ENCODE data around the gene KDM1A. TPM values are rescaled to one million over a fixed set of nuclear protein-coding genes. Genes with fewer than 3 reads are reported as not detected.

Gene KDM1A
- total and polyA plus RNA-seq, 9 of the 15 experiments (the other 6 are each of a cell fraction or from before 2014, with no cell fraction given) = 59.2 to 181 (median 168) TPM

- no peak for TF ChIP-seq NR0B1 (IDR thresholded peaks at IDR 0.05; ENCODE audit: partially characterized antibody)
- no peak for TF ChIP-seq IFI16 (CRISPR knock-in tag; IDR thresholded peaks at IDR 0.05)
Measured at GRCh38 chr1:23069675-23070074, 50.4 kb downstream of the KDM1A start (continued).

GRCh38 chr1:23074012-23074411, 54.7 kb downstream of the KDM1A start:
- no peak for FAIRE-seq
- intact Hi-C loops (cut with micrococcal nuclease) (no loop called here), in situ Hi-C loops (cut with MboI) (no loop called here)
- no peaks in the 10 kb centered on the region for H4K20me1 ChIP-seq (replicated peaks; ENCODE audit: control insufficient read depth, insufficient read depth, low read length)
- no peak overlapping the region for H3K4me2 ChIP-seq (ENCODE audit: insufficient read depth, low read length)
- no peak overlapping the region for H3K4me3 ChIP-seq
- ChIA-PET POLR2A (no interaction called here), CTCF (ENCODE audit: low intra/inter-chr PET ratio) (no interaction called here)
- H3K27ac ChIP-seq (ENCODE audit: extremely low read depth, low read depth, low read length) = no peak overlapping the region
- H3K27me3 ChIP-seq (ENCODE audit: control insufficient read depth in 2 of 2, insufficient read depth in 2 of 2, low read length in 2 of 2) = no peaks in the 10 kb centered on the region
- no peak overlapping the region for H3K9ac ChIP-seq (ENCODE audit: insufficient read depth in 1 of 2, low read depth in 2 of 2, low read length in 2 of 2)
- no peaks in the 10 kb centered on the region for H3K79me2 ChIP-seq (ENCODE audit: control insufficient read depth, insufficient read depth, low read length)
- peaks cover 83% of the 10 kb centered on the region for H3K36me3 ChIP-seq (ENCODE audit: control insufficient read depth, insufficient read depth, low read length)
- no peak for ATAC-seq
- DNase-seq (ENCODE audit: extremely low read depth in 1 of 4, low spot score in 3 of 4) = no peak
- no peaks in the 10 kb centered on the region for H3K9me3 ChIP-seq (replicated peaks; ENCODE audit: control insufficient read depth, insufficient read depth, low read depth, low read length)
- no peaks in the 10 kb centered on the region for H3K9me1 ChIP-seq (ENCODE audit: control insufficient read depth, insufficient read depth, low read length)
- H2AFZ ChIP-seq (ENCODE audit: low read depth, low read length) = no peak overlapping the region
- no TSS peak for BruUV-seq (replicated peaks)
- no peaks in the 10 kb centered on the region for H3K4me1 ChIP-seq (replicated peaks in 1 of 2; ENCODE audit: control insufficient read depth in 2 of 2, insufficient read depth in 2 of 2, low read length in 2 of 2)
- TF ChIP-seq POLR2A (conservative IDR thresholded peaks at IDR 0.05) (no peak), NFIC (IDR thresholded peaks at IDR 0.05) (no peak), ZNF282 (CRISPR knock-in tag; IDR thresholded peaks at IDR 0.05) (no peak), HINFP (tag; conservative IDR thresholded peaks at IDR 0.05; ENCODE audit: low read depth) (no peak), GABPA (tag; conservative IDR thresholded peaks at IDR 0.05; ENCODE audit: low read depth) (no peak)
- TF ChIP-seq, protein P1, sequence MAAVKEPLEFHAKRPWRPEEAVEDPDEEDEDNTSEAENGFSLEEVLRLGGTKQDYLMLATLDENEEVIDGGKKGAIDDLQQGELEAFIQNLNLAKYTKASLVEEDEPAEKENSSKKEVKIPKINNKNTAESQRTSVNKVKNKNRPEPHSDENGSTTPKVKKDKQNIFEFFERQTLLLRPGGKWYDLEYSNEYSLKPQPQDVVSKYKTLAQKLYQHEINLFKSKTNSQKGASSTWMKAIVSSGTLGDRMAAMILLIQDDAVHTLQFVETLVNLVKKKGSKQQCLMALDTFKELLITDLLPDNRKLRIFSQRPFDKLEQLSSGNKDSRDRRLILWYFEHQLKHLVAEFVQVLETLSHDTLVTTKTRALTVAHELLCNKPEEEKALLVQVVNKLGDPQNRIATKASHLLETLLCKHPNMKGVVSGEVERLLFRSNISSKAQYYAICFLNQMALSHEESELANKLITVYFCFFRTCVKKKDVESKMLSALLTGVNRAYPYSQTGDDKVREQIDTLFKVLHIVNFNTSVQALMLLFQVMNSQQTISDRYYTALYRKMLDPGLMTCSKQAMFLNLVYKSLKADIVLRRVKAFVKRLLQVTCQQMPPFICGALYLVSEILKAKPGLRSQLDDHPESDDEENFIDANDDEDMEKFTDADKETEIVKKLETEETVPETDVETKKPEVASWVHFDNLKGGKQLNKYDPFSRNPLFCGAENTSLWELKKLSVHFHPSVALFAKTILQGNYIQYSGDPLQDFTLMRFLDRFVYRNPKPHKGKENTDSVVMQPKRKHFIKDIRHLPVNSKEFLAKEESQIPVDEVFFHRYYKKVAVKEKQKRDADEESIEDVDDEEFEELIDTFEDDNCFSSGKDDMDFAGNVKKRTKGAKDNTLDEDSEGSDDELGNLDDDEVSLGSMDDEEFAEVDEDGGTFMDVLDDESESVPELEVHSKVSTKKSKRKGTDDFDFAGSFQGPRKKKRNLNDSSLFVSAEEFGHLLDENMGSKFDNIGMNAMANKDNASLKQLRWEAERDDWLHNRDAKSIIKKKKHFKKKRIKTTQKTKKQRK (IDR thresholded peaks at IDR 0.05; ENCODE audit: borderline replicate concordance, low read depth, low read length) = no peak

Measured in K562 (cell line).